A375 (cell line): ENCODE measurements around the gene MOXD1. TPM values are rescaled to one million over a fixed set of nuclear protein-coding genes. Genes with fewer than 3 reads are reported as not detected.

Experiments used
- total RNA-seq: library from RNA; depleted of rRNA; stranded (reverse); fragments of >200 nt; shearing (Covaris generic); gene quantifications from 2 replicates; pipeline ENCODE4 v1.2.3, GENCODE V29; 2014; rRNA removed

Gene MOXD1
- total RNA-seq = 3.6 and 4.1 TPM in 2 replicates

GRCh38 chr6:132400883-132401617, at the start of gene MOXD1:
Gene MOXD1 (minus strand): TSS chr6:132401475. CDS start chr6:132401426, 49 bp downstream.

Other genes with a start within 250 kb of the MOXD1 start
- 9.6 and 14.0 TPM in 2 replicates for gene STX7, start 111.6 kb upstream of the MOXD1 start, total RNA-seq
- gene TAAR9, start 136.8 kb upstream of the MOXD1 start, total RNA-seq = not detected in 2 replicates
- gene TAAR8, start 151.2 kb upstream of the MOXD1 start, total RNA-seq = not detected in 2 replicates
- gene TAAR6, start 168.8 kb upstream of the MOXD1 start, total RNA-seq = not detected in 2 replicates
- not detected in 2 replicates for gene TAAR5, start 188.3 kb upstream of the MOXD1 start, total RNA-seq
- not detected in 2 replicates for gene TAAR2, start 222.8 kb upstream of the MOXD1 start, total RNA-seq